OCI-LY3 (cell line): ENCODE data around the gene STT3B.

Experiments
- H2AFZ ChIP-seq: fragments of 200-600, 300-600 bp; shearing (Covaris generic); 2 replicates; pipeline ENCODE4 v1.6.0; 2014; ENCODE audit warnings: antibody characterized with exemption, low read depth, low read length
- H3K27ac ChIP-seq: fragments of 200-600, 300-600 bp; sonication (generic); 2 replicates; pipeline ENCODE4 v1.5.1; 2014; ENCODE audit warnings: mild to moderate bottlenecking, low read length, moderate library complexity, mixed read lengths
- H3K27me3 ChIP-seq: fragments of 200-600, 300-600 bp; sonication (generic); 2 replicates; pipeline ENCODE4 v1.6.1; 2014; ENCODE audit warnings: low read depth, low read length, mixed read lengths
- H3K36me3 ChIP-seq: fragments of 200-600, 300-600 bp; sonication (generic); replicated peaks from 2 replicates; pipeline ENCODE3; 2014; ENCODE audit warnings: low read depth, low read length, mixed read lengths
- H3K4me1 ChIP-seq: fragments of 300-600, 200-600 bp; sonication (generic); 2 replicates; pipeline ENCODE4 v1.6.1; 2014; ENCODE audit warnings: low read length, mixed read lengths
- H3K4me2 ChIP-seq: fragments of 200-600, 300-600 bp; sonication (generic); 2 replicates; pipeline ENCODE4 v1.6.1; 2014; ENCODE audit warnings: low read length, mixed read lengths
- H3K4me3 ChIP-seq: fragments of 300-600, 200-600 bp; sonication (generic); 2 replicates; pipeline ENCODE4 v1.5.1; 2014; ENCODE audit warnings: antibody characterized with exemption, mild to moderate bottlenecking, low read length, moderate library complexity
- H3K79me2 ChIP-seq: fragments of 300-600, 200-600 bp; shearing (Covaris generic); 2 replicates; pipeline ENCODE4 v1.6.1; 2014; ENCODE audit warnings: mild to moderate bottlenecking, low read length, mixed read lengths
- H3K9ac ChIP-seq: fragments of 300-600, 200-600 bp; shearing (Covaris generic); 2 replicates; pipeline ENCODE4 v1.6.0; 2014; ENCODE audit warnings: mild to moderate bottlenecking, low read length, moderate library complexity
- H3K9me3 ChIP-seq: fragments of 200-600, 300-600 bp; shearing (Covaris generic); 2 replicates; pipeline ENCODE4 v1.6.1; 2014; ENCODE audit warnings: low read length, mixed read lengths; ENCODE audit not compliant: insufficient read depth
- H4K20me1 ChIP-seq: fragments of 200-600, 300-600 bp; sonication (generic); 2 replicates; pipeline ENCODE4 v1.6.1; 2016; ENCODE audit warnings: low read length, mixed read lengths; ENCODE audit not compliant: insufficient read depth
- CTCF ChIP-seq: fragments of 200-600, 300-600 bp; sonication (generic); IDR thresholded peaks from 2 replicates; pipeline ENCODE4 v1.5.1; 2014; ENCODE audit warnings: antibody characterized with exemption, low read length, low read depth
- EZH2phosphoT487 ChIP-seq: fragments of 200-600 bp; shearing (Covaris generic); IDR thresholded peaks from 2 replicates; pipeline ENCODE4 v1.6.1; 2018; ENCODE audit warnings: antibody characterized with exemption, mixed run types, low read depth

The STT3B gene

DNA sequence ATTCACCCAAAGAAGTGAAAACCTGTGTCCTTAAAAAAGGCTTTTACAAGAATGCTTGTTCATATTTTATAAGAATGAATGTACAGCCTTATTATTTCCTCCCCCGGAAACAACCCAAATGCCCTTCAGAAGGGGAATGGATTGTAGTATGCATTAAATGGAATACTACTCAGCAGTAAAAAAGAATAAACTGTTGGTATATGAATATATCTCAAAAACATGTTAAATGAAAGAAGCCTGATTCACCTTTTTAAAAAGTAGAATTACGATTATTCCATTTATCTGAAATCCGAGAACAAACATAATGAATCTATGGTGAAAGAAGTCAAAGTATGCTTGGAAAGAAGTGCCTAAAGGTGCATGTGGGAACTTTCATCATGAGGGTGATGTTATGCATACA is 20.5 kb downstream of the STT3B start:
- H2AFZ ChIP-seq = no peak overlapping the region
- H3K79me2 ChIP-seq = peaks cover 100% of the 10 kb centered on the region
- TF ChIP-seq CTCF = no peak
- no peak for TF ChIP-seq EZH2phosphoT487
- peaks cover 6% of the 10 kb centered on the region; the same call in 1 of the 2 replicates for H3K4me1 ChIP-seq
- no peak overlapping the region for H3K27ac ChIP-seq
- H3K36me3 ChIP-seq = peaks cover 41% of the 10 kb centered on the region
- H3K4me3 ChIP-seq = no peak overlapping the region
- no peaks in the 10 kb centered on the region for H3K27me3 ChIP-seq
- H3K4me2 ChIP-seq = no peak overlapping the region
- H4K20me1 ChIP-seq = peaks cover 92% of the 10 kb centered on the region
- no peak overlapping the region for H3K9ac ChIP-seq
- H3K9me3 ChIP-seq = peaks cover 2% of the 10 kb centered on the region; the same call in 1 of the 2 replicates

DNA sequence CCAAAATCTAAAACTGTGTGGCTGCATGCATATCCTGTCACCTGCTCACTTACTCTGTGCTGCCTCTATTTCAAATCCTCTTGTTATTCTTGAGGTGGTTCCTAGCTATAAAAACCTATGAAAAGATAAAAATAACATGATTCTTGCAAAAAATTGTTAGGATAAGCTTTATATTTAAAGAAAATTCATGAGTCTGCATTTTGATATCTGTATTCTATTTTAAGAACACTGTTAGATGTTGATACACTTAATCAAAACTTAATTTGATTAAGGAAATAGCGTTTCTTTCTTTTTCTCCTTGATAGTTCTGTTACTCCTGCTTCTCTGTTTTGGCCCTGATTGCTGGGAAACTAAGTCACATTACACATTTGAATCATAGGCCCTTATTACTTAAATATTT is 22.5 kb downstream of the STT3B start:
- Histone ChIP-seq H3K27me3 (no peaks in the 10 kb centered on the region), H3K9me3 (peaks cover 18% of the 10 kb centered on the region; the same call in 1 of the 2 replicates), H3K4me2 (no peak overlapping the region), H3K4me1 (peaks cover 4% of the 10 kb centered on the region; the same call in 1 of the 2 replicates), H3K27ac (no peak overlapping the region), H3K4me3 (no peak overlapping the region), H4K20me1 (peaks cover 95% of the 10 kb centered on the region), H2AFZ (no peak overlapping the region), H3K9ac (no peak overlapping the region), H3K79me2 (peaks cover 100% of the 10 kb centered on the region), H3K36me3 (peaks cover 56% of the 10 kb centered on the region)
- TF ChIP-seq EZH2phosphoT487 = no peak
- TF ChIP-seq CTCF = no peak

GRCh38 chr3:31559872-31560534 is 27.3 kb downstream of the STT3B start:
- Histone ChIP-seq H3K36me3 (peaks cover 43% of the 10 kb centered on the region), H3K27ac (no peak overlapping the region), H4K20me1 (peaks cover 95% of the 10 kb centered on the region), H3K4me1 (peaks cover 1% of the 10 kb centered on the region), H3K4me3 (no peak overlapping the region), H3K9ac (no peak overlapping the region), H3K79me2 (peaks cover 100% of the 10 kb centered on the region), H3K27me3 (no peaks in the 10 kb centered on the region), H3K9me3 (peaks cover 25% of the 10 kb centered on the region; the same call in 1 of the 2 replicates), H3K4me2 (no peak overlapping the region), H2AFZ (no peak overlapping the region)
- TF ChIP-seq EZH2phosphoT487 = no peak
- no peak for TF ChIP-seq CTCF

DNA sequence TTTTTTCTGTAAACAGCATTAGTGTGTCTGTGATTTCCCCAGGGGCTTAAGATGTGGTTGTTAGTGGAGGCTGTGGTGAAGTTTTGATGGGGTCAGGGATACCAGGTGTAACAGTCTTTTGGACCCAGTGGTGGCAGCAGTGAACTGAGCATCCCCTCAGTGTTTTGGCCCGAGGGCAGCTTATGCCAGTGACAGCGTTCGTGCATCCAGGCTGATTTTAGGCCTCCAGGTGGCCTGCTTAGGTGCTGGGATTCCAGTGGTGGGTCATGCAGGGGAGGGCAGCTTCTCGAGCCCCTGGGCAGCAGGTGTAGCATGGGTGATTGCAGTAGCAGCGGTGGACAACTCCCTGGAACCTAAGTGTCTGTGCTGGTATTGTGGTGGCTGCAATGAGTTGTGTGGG is 29.2 kb downstream of the STT3B start:
- peaks cover 100% of the 10 kb centered on the region for H3K79me2 ChIP-seq
- no peak overlapping the region for H3K27ac ChIP-seq
- H4K20me1 ChIP-seq = peaks cover 97% of the 10 kb centered on the region
- H3K9ac ChIP-seq = no peak overlapping the region
- no peak overlapping the region for H3K4me3 ChIP-seq
- no peak overlapping the region for H2AFZ ChIP-seq
- TF ChIP-seq CTCF (no peak), EZH2phosphoT487 (no peak)
- peaks cover 29% of the 10 kb centered on the region for H3K36me3 ChIP-seq
- H3K27me3 ChIP-seq = no peaks in the 10 kb centered on the region
- H3K4me2 ChIP-seq = no peak overlapping the region
- H3K4me1 ChIP-seq = peaks cover 10% of the 10 kb centered on the region
- H3K9me3 ChIP-seq = peaks cover 25% of the 10 kb centered on the region; the same call in 1 of the 2 replicates
